Astrocyte (in vitro differentiated cells and primary cell): ENCODE measurements around the gene FAM170B.

Experiments
- EZH2 ChIP-seq: IDR thresholded peaks from 2 replicates; pipeline ENCODE4 v1.6.1; 2012; ENCODE audit warnings: mild to moderate bottlenecking, low read length, inconsistent platforms; ENCODE audit not compliant: insufficient read depth
- TF ChIP-seq, protein P1 (sequence below): IDR thresholded peaks from 2 replicates; pipeline ENCODE4 v1.5.1; 2011; ENCODE audit warnings: low read depth, mild to moderate bottlenecking, inconsistent platforms, low read length, moderate library complexity; ENCODE audit not compliant: insufficient read depth

DNA sequence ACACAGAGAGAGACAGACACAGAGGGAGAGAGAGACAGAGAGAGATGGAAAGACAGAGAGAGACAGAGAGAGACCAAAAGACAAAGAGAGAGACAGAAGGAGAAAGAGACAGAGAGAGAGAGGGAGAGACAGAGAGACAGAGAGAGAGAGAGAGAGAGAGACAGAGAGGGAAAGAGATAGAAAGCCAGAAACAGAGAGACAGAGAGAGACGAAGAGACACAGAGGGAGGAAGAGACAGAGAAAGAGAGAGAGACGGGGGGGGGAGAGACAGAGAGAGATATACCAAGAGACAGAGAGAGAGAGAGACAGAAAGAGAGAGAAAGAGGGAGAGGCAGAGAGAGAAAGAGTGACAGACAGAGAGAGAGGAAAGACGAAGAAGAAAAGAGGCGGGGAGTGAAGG lies 28.7 kb downstream of the FAM170B start:
- TF ChIP-seq, protein P1, sequence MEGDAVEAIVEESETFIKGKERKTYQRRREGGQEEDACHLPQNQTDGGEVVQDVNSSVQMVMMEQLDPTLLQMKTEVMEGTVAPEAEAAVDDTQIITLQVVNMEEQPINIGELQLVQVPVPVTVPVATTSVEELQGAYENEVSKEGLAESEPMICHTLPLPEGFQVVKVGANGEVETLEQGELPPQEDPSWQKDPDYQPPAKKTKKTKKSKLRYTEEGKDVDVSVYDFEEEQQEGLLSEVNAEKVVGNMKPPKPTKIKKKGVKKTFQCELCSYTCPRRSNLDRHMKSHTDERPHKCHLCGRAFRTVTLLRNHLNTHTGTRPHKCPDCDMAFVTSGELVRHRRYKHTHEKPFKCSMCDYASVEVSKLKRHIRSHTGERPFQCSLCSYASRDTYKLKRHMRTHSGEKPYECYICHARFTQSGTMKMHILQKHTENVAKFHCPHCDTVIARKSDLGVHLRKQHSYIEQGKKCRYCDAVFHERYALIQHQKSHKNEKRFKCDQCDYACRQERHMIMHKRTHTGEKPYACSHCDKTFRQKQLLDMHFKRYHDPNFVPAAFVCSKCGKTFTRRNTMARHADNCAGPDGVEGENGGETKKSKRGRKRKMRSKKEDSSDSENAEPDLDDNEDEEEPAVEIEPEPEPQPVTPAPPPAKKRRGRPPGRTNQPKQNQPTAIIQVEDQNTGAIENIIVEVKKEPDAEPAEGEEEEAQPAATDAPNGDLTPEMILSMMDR: no peak
- TF ChIP-seq EZH2: no peak
